Stimulated activated CD4-positive, alpha-beta T cell treated with anti-CD3 and anti-CD28 coated beads, Interleukin-4, amount 100 ng/mL, for 4 hours (primary cell): ENCODE results near the gene PTPN5.
"Not testable (repeated sequence)": the region's sequence is repeated elsewhere in the genome, so short reads cannot be mapped to it uniquely, and the experiment has no call there.

Source experiments
- DNase-seq, 2 experiments: peaks; one replicate each; pipeline ENCODE4 v3.0.0-alpha.2; 2020

Gene PTPN5

GRCh38 chr11:18791207-18791968, at the start of gene PTPN5:
PTPN5 (minus strand) TSS chr11:18791798; CDS start chr11:18771958, 19,840 bp downstream.
- DNase-seq: no peak

- no peak for DNase-seq
Measured at GRCh38 chr11:18836417-18836816, 44.8 kb upstream of the PTPN5 start.

- DNase-seq: no peak
Measured at GRCh38 chr11:18834754-18835466, 43.3 kb upstream of the PTPN5 start.

- not testable (repeated sequence) for DNase-seq
Measured at GRCh38 chr11:18820160-18820559, 28.6 kb upstream of the PTPN5 start.

GRCh38 chr11:18804199-18804999, 12.8 kb upstream of the PTPN5 start:
- DNase-seq: no peak

- peak; percentile 11 to 12 for DNase-seq
Measured at GRCh38 chr11:18802381-18803257, 11.0 kb upstream of the PTPN5 start.

- no peak for DNase-seq
Measured at GRCh38 chr11:18798799-18799469, 7.3 kb upstream of the PTPN5 start.

GRCh38 chr11:18794956-18795355, 3.4 kb upstream of the PTPN5 start:
- no peak for DNase-seq

GRCh38 chr11:18792827-18793226, 1.2 kb upstream of the PTPN5 start:
- DNase-seq: no peak

GRCh38 chr11:18791969-18792628, 501 bp upstream of the PTPN5 start:
- DNase-seq: no peak

- DNase-seq: no peak
Measured at GRCh38 chr11:18790883-18791206, 753 bp downstream of the PTPN5 start.

GRCh38 chr11:18789942-18790341, 1.7 kb downstream of the PTPN5 start:
- no peak for DNase-seq

GRCh38 chr11:18785411-18785810, 6.2 kb downstream of the PTPN5 start:
- no peak for DNase-seq

- DNase-seq: no peak
Measured at GRCh38 chr11:18780896-18781295, 10.7 kb downstream of the PTPN5 start.

- DNase-seq: no peak
Measured at GRCh38 chr11:18780329-18780728, 11.3 kb downstream of the PTPN5 start.

GRCh38 chr11:18778468-18778867, 13.1 kb downstream of the PTPN5 start:
- DNase-seq: no peak

GRCh38 chr11:18776324-18776723, 15.3 kb downstream of the PTPN5 start:
- DNase-seq: no peak

- peak; percentile 8 to 53 for DNase-seq
Measured at GRCh38 chr11:18775492-18776292, 15.9 kb downstream of the PTPN5 start.

GRCh38 chr11:18774801-18775200, 16.8 kb downstream of the PTPN5 start:
- no peak for DNase-seq

GRCh38 chr11:18773681-18774080, 17.9 kb downstream of the PTPN5 start:
- DNase-seq: no peak

- DNase-seq: no peak
Measured at GRCh38 chr11:18773104-18773503, 18.5 kb downstream of the PTPN5 start.
